Ectodermal cell (in vitro differentiated cells): Measurements from ENCODE around the gene ETV6.

Experiments used
- H3K27ac ChIP-seq: 2 replicates; pipeline ENCODE4 v1.7.0; 2013; ENCODE audit warnings: mild to moderate bottlenecking, low read depth, low read length; ENCODE audit not compliant: insufficient read depth, poor library complexity, severe bottlenecking
- H3K27me3 ChIP-seq: 2 replicates; pipeline ENCODE4 v1.7.0; 2013; ENCODE audit warnings: mild to moderate bottlenecking, low read length; ENCODE audit not compliant: insufficient read depth, control insufficient read depth, poor library complexity, severe bottlenecking
- H3K36me3 ChIP-seq: one replicate; pipeline ENCODE4 v1.7.0; 2013; ENCODE audit warnings: low read length; ENCODE audit not compliant: control insufficient read depth, insufficient read depth
- H3K4me1 ChIP-seq: one replicate; pipeline ENCODE4 v1.7.0; 2013; ENCODE audit warnings: low read length; ENCODE audit not compliant: control insufficient read depth, insufficient read depth
- H3K4me3 ChIP-seq: 2 replicates; pipeline ENCODE4 v1.7.0; 2013; ENCODE audit warnings: low read depth, low read length, control low read depth; ENCODE audit not compliant: insufficient read depth
- H3K9me3 ChIP-seq: 2 replicates; pipeline ENCODE4 v1.7.0; 2013; ENCODE audit warnings: mild to moderate bottlenecking, low read length, moderate library complexity; ENCODE audit not compliant: control insufficient read depth
- WGBS, 2 experiments: methylation state at CpG; one replicate each; pipeline ENCODE4 v1.1.7; 2013; ENCODE audit warnings: missing lambda C conversion rate in 2 of 2; 5-methylcytosine and 5-hydroxymethylcytosine counted together

The ETV6 gene

GRCh38 chr12:11777962-11778361, 128.5 kb downstream of the ETV6 start:
- Histone ChIP-seq H3K4me3 (no peak overlapping the region), H3K36me3 (no peaks in the 10 kb centered on the region), H3K27me3 (no peaks in the 10 kb centered on the region), H3K9me3 (no peaks in the 10 kb centered on the region), H3K27ac (no peak overlapping the region), H3K4me1 (peaks cover 11% of the 10 kb centered on the region)
- WGBS, 2 experiments: 95% methylated on average over 12 of the region's 12 CpGs

- WGBS, 2 experiments: 90 to 94% methylated on average over 11 to 12 of the region's 12 CpGs
- no peaks in the 10 kb centered on the region for H3K27me3 ChIP-seq
- H3K4me1 ChIP-seq: peaks cover 11% of the 10 kb centered on the region
- H3K4me3 ChIP-seq: no peak overlapping the region
- no peak overlapping the region for H3K27ac ChIP-seq
- H3K9me3 ChIP-seq: no peaks in the 10 kb centered on the region
- H3K36me3 ChIP-seq: no peaks in the 10 kb centered on the region
These were observed 129.5 kb downstream of the ETV6 start for GRCh38 chr12:11778713-11779685.

GRCh38 chr12:11780521-11781101, 131.1 kb downstream of the ETV6 start:
- no peak overlapping the region for H3K27ac ChIP-seq
- peaks cover 11% of the 10 kb centered on the region for H3K4me1 ChIP-seq
- no peak overlapping the region for H3K4me3 ChIP-seq
- WGBS, 2 experiments: 94% methylated on average over 6 of the region's 6 CpGs
- no peaks in the 10 kb centered on the region for H3K9me3 ChIP-seq
- no peaks in the 10 kb centered on the region for H3K27me3 ChIP-seq
- no peaks in the 10 kb centered on the region for H3K36me3 ChIP-seq

- Histone ChIP-seq H3K9me3 (no peaks in the 10 kb centered on the region), H3K36me3 (no peaks in the 10 kb centered on the region), H3K4me1 (peaks cover 6% of the 10 kb centered on the region), H3K4me3 (no peak overlapping the region), H3K27me3 (no peaks in the 10 kb centered on the region), H3K27ac (no peak overlapping the region)
- WGBS, 2 experiments: 77 to 84% methylated on average over 3 of the region's 3 CpGs
These were observed 133.5 kb downstream of the ETV6 start for GRCh38 chr12:11782914-11783420.

GRCh38 chr12:11785712-11786111, 136.2 kb downstream of the ETV6 start:
- H3K36me3 ChIP-seq: no peaks in the 10 kb centered on the region
- no peaks in the 10 kb centered on the region for H3K4me1 ChIP-seq
- H3K27me3 ChIP-seq: no peaks in the 10 kb centered on the region
- H3K27ac ChIP-seq: no peak overlapping the region
- no peaks in the 10 kb centered on the region for H3K9me3 ChIP-seq
- no peak overlapping the region for H3K4me3 ChIP-seq
- 88 to 94% methylated on average over 3 to 5 of the region's 5 CpGs for WGBS, 2 experiments

GRCh38 chr12:11786638-11787365, 137.3 kb downstream of the ETV6 start:
- H3K36me3 ChIP-seq: no peaks in the 10 kb centered on the region
- 96 to 98% methylated on average over 3 to 4 of the region's 5 CpGs for WGBS, 2 experiments
- H3K4me3 ChIP-seq: no peak overlapping the region

GRCh38 chr12:11787437-11787836, 138.0 kb downstream of the ETV6 start:
- Histone ChIP-seq H3K9me3 (no peaks in the 10 kb centered on the region), H3K27me3 (no peaks in the 10 kb centered on the region), H3K4me3 (no peak overlapping the region), H3K4me1 (no peaks in the 10 kb centered on the region), H3K27ac (no peak overlapping the region), H3K36me3 (no peaks in the 10 kb centered on the region)
- WGBS, 2 experiments: no CpG with 5 or more reads among the region's 1 CpG

More at GRCh38 chr12:11786638-11787365, 137.3 kb downstream of the ETV6 start:
- H3K9me3 ChIP-seq: no peaks in the 10 kb centered on the region
- H3K4me1 ChIP-seq: no peaks in the 10 kb centered on the region
- no peak overlapping the region for H3K27ac ChIP-seq
- H3K27me3 ChIP-seq: no peaks in the 10 kb centered on the region

GRCh38 chr12:11787933-11788849, 138.7 kb downstream of the ETV6 start:
- Histone ChIP-seq H3K36me3 (no peaks in the 10 kb centered on the region), H3K4me3 (no peak overlapping the region), H3K27ac (no peak overlapping the region), H3K27me3 (no peaks in the 10 kb centered on the region), H3K9me3 (no peaks in the 10 kb centered on the region), H3K4me1 (no peaks in the 10 kb centered on the region)
- 87 to 95% methylated on average over 3 to 6 of the region's 6 CpGs for WGBS, 2 experiments

- Histone ChIP-seq H3K4me3 (no peak overlapping the region), H3K27me3 (no peaks in the 10 kb centered on the region), H3K4me1 (peaks cover 17% of the 10 kb centered on the region), H3K27ac (no peak overlapping the region), H3K36me3 (no peaks in the 10 kb centered on the region), H3K9me3 (no peaks in the 10 kb centered on the region)
- 86 to 88% methylated on average over 14 of the region's 14 CpGs for WGBS, 2 experiments
These were observed 144.6 kb downstream of the ETV6 start for GRCh38 chr12:11793921-11794710.
